Panc1 (cell line): ENCODE measurements around the gene C5AR2. TPM values are rescaled to one million over a fixed set of nuclear protein-coding genes. Genes with fewer than 3 reads are reported as not detected.
"Not testable (repeated sequence)": the region's sequence is repeated elsewhere in the genome, so short reads cannot be mapped to it uniquely, and the experiment has no call there.

Source experiments
- ATAC-seq: fragments of 200-7000 bp; cut with Tn5 transposase; 2 replicates; pipeline ENCODE4 v1.9.1; 2020; ENCODE audit warnings: mild to moderate bottlenecking, moderate library complexity
- BruUV-seq: library from RNA; stranded (reverse); fragments of 400-500 nt; replicated peaks from 2 replicates; lab custom pipeline; 2021; lab: Mats Ljungman, UMichigan
- CTCF ChIA-PET: fragments of 300-600 bp; sonication (Branson Sonifier 250); formaldehyde crosslinking; loops from one replicate; lab custom pipeline; 2022; ENCODE audit warnings: antibody characterized with exemption; lab: Charles Lee
- POLR2A ChIA-PET: fragments of 300-600 bp; sonication (Branson Sonifier 250); formaldehyde crosslinking; loops from one replicate; lab custom pipeline; 2022; ENCODE audit warnings: antibody characterized with exemption; lab: Charles Lee
- DNase-seq: peaks from one replicate; pipeline ENCODE4 v3.0.0-alpha.2; 2010; ENCODE audit warnings: low read depth, low spot score
- H3K27ac ChIP-seq: 2 replicates; pipeline ENCODE4 v1.5.1; 2011; ENCODE audit warnings: mild to moderate bottlenecking, low read length, inconsistent platforms
- H3K27me3 ChIP-seq: fragments of 200-500 bp; sonication (Bioruptor generic); 2 replicates; pipeline ENCODE4 v1.6.0; 2014; ENCODE audit warnings: low read length, inconsistent platforms; ENCODE audit not compliant: control insufficient read depth, insufficient read depth
- H3K36me3 ChIP-seq: fragments of 200-500 bp; sonication (Bioruptor generic); 2 replicates; pipeline ENCODE4 v1.5.1; 2014; ENCODE audit warnings: inconsistent platforms, mild to moderate bottlenecking, low read length, moderate library complexity; ENCODE audit not compliant: control insufficient read depth, insufficient read depth
- H3K4me1 ChIP-seq: 2 replicates; pipeline ENCODE4 v1.5.1; 2011; ENCODE audit warnings: inconsistent platforms, mild to moderate bottlenecking, low read length, moderate library complexity; ENCODE audit not compliant: control insufficient read depth, insufficient read depth
- H3K4me3 ChIP-seq, 2 experiments: 2 replicates each; pipeline ENCODE4 v1.5.1; 2011 to 2012; ENCODE audit warnings: low read depth in 2 of 2, low read length in 2 of 2, mild to moderate bottlenecking in 2 of 2, inconsistent platforms in 1 of 2, moderate library complexity in 1 of 2
- H3K9me3 ChIP-seq: fragments of 200-500 bp; sonication (Bioruptor generic); 2 replicates; pipeline ENCODE4 v1.5.1; 2014; ENCODE audit warnings: low read depth, mild to moderate bottlenecking, inconsistent platforms, low read length, moderate library complexity; ENCODE audit not compliant: control insufficient read depth, insufficient read depth
- CTCF ChIP-seq: fragments of 450-650 bp; IDR thresholded peaks from 2 replicates; pipeline ENCODE4 v1.5.1; 2017; ENCODE audit warnings: mild to moderate bottlenecking
- POLR2AphosphoS5 ChIP-seq: IDR thresholded peaks from 2 replicates; pipeline ENCODE4 v1.6.1; 2012; ENCODE audit warnings: mild to moderate bottlenecking, low read depth, low read length, moderate library complexity
- REST ChIP-seq, 2 experiments: IDR thresholded peaks; 2 replicates each; pipeline ENCODE4 v1.6.1; 2011 to 2012; ENCODE audit warnings: low read depth in 2 of 2, control low read depth in 1 of 2, low read length in 1 of 2, mild to moderate bottlenecking in 1 of 2, moderate library complexity in 1 of 2; ENCODE audit not compliant: insufficient read depth in 1 of 2
- SIN3A ChIP-seq: IDR thresholded peaks from 2 replicates; pipeline ENCODE4 v1.6.1; 2012; ENCODE audit warnings: low read depth, mild to moderate bottlenecking, low read length, moderate library complexity, borderline replicate concordance; ENCODE audit not compliant: insufficient read depth
- TCF7L2 ChIP-seq: IDR thresholded peaks from 2 replicates; pipeline ENCODE4 v1.6.1; 2011; ENCODE audit warnings: mild to moderate bottlenecking, low read depth, low read length, inconsistent platforms
- in situ Hi-C: cut with HindIII; loops from 2 replicates; pipeline ENCODE4 v1.10.0; 2016; ENCODE audit warnings: low sequenced_read_pairs, low pct_unique_long_range_greater_than_20kb
- intact Hi-C: fragments of 100-400 bp; cut with micrococcal nuclease; formaldehyde crosslinking; loops from one replicate; pipeline ENCODE4 v1.10.0; 2022; ENCODE audit not compliant: unreplicated experiment
- total RNA-seq: library from RNA; stranded (reverse); gene quantifications from one replicate; pipeline ENCODE4 v1.2.1, GENCODE V29; 2021; ENCODE audit not compliant: unreplicated experiment

Gene C5AR2
- total RNA-seq, 1 experiment from 2014 or later = 0.03 TPM

- DNase-seq (no peak), ATAC-seq (no peak)
- BruUV-seq = no TSS peak
- no peaks in the 10 kb centered on the region for H3K9me3 ChIP-seq
- no peak overlapping the region for H3K4me3 ChIP-seq
- no peaks in the 10 kb centered on the region for H3K27me3 ChIP-seq
- ChIA-PET CTCF (no interaction called here), POLR2A (no interaction called here)
- H3K27ac ChIP-seq = no peak overlapping the region
- in situ Hi-C loops = no loop called here
- H3K4me1 ChIP-seq = no peaks in the 10 kb centered on the region
- H3K36me3 ChIP-seq = peaks cover 7% of the 10 kb centered on the region
- no peak for TF ChIP-seq TCF7L2
- no peak for TF ChIP-seq SIN3A
- TF ChIP-seq CTCF = no peak
- no peak for TF ChIP-seq REST (IDR thresholded peaks at IDR 0.05; ENCODE audit: insufficient read depth in 1 of 2, low read depth in 2 of 2, low read length in 1 of 2)
- no peak for TF ChIP-seq POLR2AphosphoS5
- intact Hi-C loops = no loop called here
These were observed 30.3 kb downstream of the C5AR2 start for GRCh38 chr19:47362321-47362720.

- POLR2A ChIA-PET = no interaction called here
These were observed 32.0 kb downstream of the C5AR2 start for GRCh38 chr19:47363758-47364531.

GRCh38 chr19:47365455-47365854 lies 33.5 kb downstream of the C5AR2 start:
- CTCF ChIA-PET, H3K27me3 ChIP-seq, H3K4me1 ChIP-seq, ATAC-seq, in situ Hi-C loops, H3K9me3 ChIP-seq, DNase-seq, H3K36me3 ChIP-seq, intact Hi-C loops, BruUV-seq, H3K4me3 ChIP-seq, H3K27ac ChIP-seq: not testable (repeated sequence)
- POLR2A ChIA-PET = interaction anchor here (0.6 kb wide), 1 partner anchor 17 kb away, joined by 7 read pairs; the partner anchor contains the start of gene DHX34

More at GRCh38 chr19:47363758-47364531, 32.0 kb downstream of the C5AR2 start:
- Histone ChIP-seq H3K36me3 (peaks cover 7% of the 10 kb centered on the region), H3K4me1 (no peaks in the 10 kb centered on the region), H3K27ac (no peak overlapping the region), H3K9me3 (no peaks in the 10 kb centered on the region), H3K4me3 (no peak overlapping the region), H3K27me3 (no peaks in the 10 kb centered on the region)
- intact Hi-C loops = no loop called here
- TF ChIP-seq SIN3A = no peak
- TF ChIP-seq POLR2AphosphoS5 = no peak
- no peak for TF ChIP-seq TCF7L2
- no peak for TF ChIP-seq CTCF
- DNase-seq = no peak
- CTCF ChIA-PET = no interaction called here
- in situ Hi-C loops = no loop called here
- peak; percentile 72; the same call in 1 of the 2 replicates for ATAC-seq
- TSS peak; percentile 74 for BruUV-seq
